Measurements from ENCODE around the gene ATP6V1C2.

ATP6V1C2 gene

DNA sequence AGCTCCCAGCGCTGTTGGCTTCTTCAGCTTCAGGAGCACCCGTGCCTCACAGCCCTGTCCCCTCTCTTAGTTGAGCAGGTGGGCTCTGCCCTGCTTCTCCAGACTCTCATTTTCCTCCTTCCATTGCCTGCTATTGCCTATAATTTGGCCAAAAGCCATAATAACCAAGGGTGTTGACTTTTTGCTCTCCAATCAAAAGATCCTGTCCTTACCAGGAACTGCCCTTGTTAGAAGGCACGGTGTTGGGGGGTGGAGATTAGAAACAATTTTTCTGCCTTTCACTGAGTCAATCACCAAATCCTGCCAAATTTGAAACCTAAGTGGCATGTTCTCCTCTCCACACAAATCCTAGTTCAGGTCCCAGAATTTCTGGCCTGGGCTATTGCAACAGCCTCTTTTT, 107.9 kb downstream of the ATP6V1C2 start:
- H3K27ac Mint-ChIP-seq = no peak overlapping the region

GRCh38 chr2:10830203-10830602, 108.8 kb downstream of the ATP6V1C2 start:
- H3K36me3 Mint-ChIP-seq = no peaks in the 10 kb centered on the region
- DNase-seq (no peak), ATAC-seq (replicated peaks) (no peak)
- no peak overlapping the region for H3K4me3 Mint-ChIP-seq
- no peak overlapping the region for H3K27ac Mint-ChIP-seq
- H3K27me3 Mint-ChIP-seq = peaks cover 56 to 58% of the 10 kb centered on the region in 2 donors
- H3K4me1 Mint-ChIP-seq = peaks cover 4 to 6% of the 10 kb centered on the region in 2 donors
- no peaks in the 10 kb centered on the region for H3K9me3 Mint-ChIP-seq

More for the DNA sequence above, 107.9 kb downstream of the ATP6V1C2 start:
- no peak overlapping the region for H3K4me3 Mint-ChIP-seq
- H3K36me3 Mint-ChIP-seq = no peaks in the 10 kb centered on the region
- ATAC-seq (replicated peaks) (no peak), DNase-seq (no peak)
- H3K4me1 Mint-ChIP-seq = peaks cover 4 to 6% of the 10 kb centered on the region in 2 donors
- H3K9me3 Mint-ChIP-seq = no peaks in the 10 kb centered on the region
- peaks cover 59 to 66% of the 10 kb centered on the region in 2 donors for H3K27me3 Mint-ChIP-seq

DNA sequence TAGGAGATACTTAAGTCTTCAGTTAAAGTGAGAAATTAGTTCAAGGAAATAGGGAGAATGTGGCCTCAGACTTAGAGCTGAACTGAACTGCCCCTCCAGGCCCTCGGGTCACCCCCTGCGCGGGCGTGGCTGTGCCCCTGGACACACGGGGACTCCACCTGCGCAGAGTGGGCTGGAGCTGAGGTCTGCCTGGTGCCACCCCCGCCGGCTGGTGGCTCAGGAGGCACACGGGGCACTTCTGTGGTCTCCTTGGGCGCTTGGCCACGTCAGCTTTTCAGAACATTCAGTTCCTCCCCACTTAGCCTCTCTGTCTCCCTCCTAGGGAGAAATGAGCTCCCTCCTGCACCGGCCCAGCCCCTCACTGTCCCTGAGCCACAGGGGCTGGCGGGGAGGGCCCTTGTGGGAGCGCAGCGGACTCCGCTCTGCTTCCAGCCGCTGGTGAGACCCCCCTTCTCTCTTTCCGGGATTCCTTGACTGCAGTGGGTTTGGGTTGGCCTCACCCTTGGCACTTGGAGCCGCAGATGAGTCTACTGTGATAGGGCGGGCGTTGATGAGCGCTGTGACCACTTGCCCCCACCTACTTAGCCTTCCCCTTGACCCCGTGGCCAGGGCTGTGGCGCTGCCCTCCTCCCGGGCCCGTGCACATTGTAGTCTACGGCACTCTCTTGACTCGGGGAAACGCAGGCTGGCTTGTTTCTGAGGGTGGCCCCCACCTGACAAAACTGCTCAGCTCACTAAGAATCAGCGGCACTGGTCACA, 109.4 kb downstream of the ATP6V1C2 start:
- no peak overlapping the region for H3K27ac Mint-ChIP-seq
- H3K27me3 Mint-ChIP-seq = peaks cover 51 to 52% of the 10 kb centered on the region in 2 donors
- no peak for DNase-seq
- H3K4me3 Mint-ChIP-seq = no peak overlapping the region
- H3K36me3 Mint-ChIP-seq = no peaks in the 10 kb centered on the region
- H3K9me3 Mint-ChIP-seq = no peaks in the 10 kb centered on the region
- no peak for ATAC-seq (replicated peaks)
- peaks cover 4 to 6% of the 10 kb centered on the region in 2 donors for H3K4me1 Mint-ChIP-seq

GRCh38 chr2:10831400-10831985, 110.1 kb downstream of the ATP6V1C2 start:
- Mint-ChIP-seq H3K36me3 (no peaks in the 10 kb centered on the region), H3K4me3 (no peak overlapping the region)
- no peak for ATAC-seq (replicated peaks)

DNA sequence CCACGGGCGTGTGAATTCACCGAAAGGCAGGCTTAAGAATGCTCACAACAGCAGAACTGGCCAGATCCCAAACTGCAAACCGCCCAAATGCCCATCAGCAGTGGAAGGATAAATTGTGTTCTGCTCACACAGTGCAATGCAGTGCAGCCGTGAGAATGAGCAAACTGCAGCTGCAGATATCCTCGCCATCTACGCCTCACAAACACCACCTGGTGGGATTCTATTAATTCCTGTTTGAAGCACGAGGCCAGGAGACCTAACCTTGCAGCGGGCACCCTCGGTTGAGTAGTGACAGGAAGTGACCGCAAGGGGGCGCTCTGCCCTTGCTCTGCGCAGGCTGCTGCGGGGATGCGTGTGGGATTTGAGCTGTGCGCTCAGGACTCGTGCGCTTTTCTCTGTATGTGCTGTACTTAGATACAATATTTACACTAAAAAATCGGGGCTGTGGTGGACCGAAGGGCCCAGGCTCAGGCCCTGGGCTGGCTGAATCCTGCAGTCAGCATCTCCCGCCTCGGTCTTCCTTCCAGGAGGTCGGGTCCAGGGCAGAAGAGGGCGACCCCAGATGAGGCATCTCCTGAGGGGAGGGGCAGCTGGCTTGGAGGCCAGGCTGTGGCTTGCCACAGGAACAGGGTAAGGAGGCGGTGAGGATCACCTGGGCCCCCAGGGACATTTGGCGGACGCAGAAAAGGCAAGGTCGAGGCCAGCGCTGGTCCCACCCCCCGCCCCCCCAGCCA, 110.9 kb downstream of the ATP6V1C2 start:
- no peaks in the 10 kb centered on the region for H3K9me3 Mint-ChIP-seq
- peaks cover 45 to 57% of the 10 kb centered on the region in 2 donors for H3K27me3 Mint-ChIP-seq
- DNase-seq (peak; percentile 73), ATAC-seq (replicated peaks) (peak; percentile 89 to 91)
- peak overlapping the region in 1 of 2 donors; percentile 25 for H3K4me3 Mint-ChIP-seq
- H3K27ac Mint-ChIP-seq = peak overlapping the region; percentile 42
- peaks cover 4 to 6% of the 10 kb centered on the region in 2 donors for H3K4me1 Mint-ChIP-seq
- no peaks in the 10 kb centered on the region for H3K36me3 Mint-ChIP-seq

More at GRCh38 chr2:10831400-10831985, 110.1 kb downstream of the ATP6V1C2 start:
- H3K9me3 Mint-ChIP-seq = no peaks in the 10 kb centered on the region
- DNase-seq = no peak
- peaks cover 48% of the 10 kb centered on the region in 2 donors for H3K27me3 Mint-ChIP-seq
- H3K27ac Mint-ChIP-seq = no peak overlapping the region
- H3K4me1 Mint-ChIP-seq = peaks cover 4 to 6% of the 10 kb centered on the region in 2 donors

- H3K36me3 Mint-ChIP-seq = no peaks in the 10 kb centered on the region
- peaks cover 4 to 6% of the 10 kb centered on the region in 2 donors for H3K4me1 Mint-ChIP-seq
- H3K9me3 Mint-ChIP-seq = no peaks in the 10 kb centered on the region
- ATAC-seq (replicated peaks) = no peak
- H3K27ac Mint-ChIP-seq = no peak overlapping the region
- DNase-seq = no peak
- H3K27me3 Mint-ChIP-seq = peaks cover 46 to 64% of the 10 kb centered on the region in 2 donors
- H3K4me3 Mint-ChIP-seq = no peak overlapping the region
These were observed 111.6 kb downstream of the ATP6V1C2 start for GRCh38 chr2:10833021-10833420.

DNA sequence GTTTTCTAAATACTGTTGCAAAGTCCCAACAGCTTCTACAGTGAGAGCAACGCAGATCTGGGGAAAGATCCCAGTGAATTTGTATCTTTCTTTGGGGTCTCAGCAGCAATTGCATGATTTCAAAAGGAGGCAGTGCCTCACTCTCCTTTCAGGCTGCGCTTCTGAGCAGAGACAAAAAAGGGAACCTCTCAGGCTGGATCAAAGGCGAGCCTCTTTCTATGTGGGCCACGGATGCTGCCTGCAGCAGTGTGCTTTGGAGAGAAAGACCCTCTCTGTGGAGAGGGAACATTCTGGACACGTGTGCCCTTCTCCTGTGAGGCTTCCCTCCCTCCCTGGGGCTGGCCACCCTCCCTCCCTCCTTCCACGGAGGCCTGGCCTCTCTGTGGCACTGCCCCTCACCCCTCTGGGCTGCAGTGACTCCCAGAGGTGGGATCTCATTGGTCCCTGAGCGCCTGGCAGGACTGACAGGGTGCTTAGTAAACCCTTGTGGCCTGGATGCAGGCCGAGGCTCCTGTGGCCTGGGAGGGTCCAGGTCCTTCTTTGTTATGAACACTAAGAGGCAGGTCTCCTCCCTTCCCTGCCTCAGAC, 112.7 kb downstream of the ATP6V1C2 start:
- H3K27ac Mint-ChIP-seq = no peak overlapping the region
- H3K9me3 Mint-ChIP-seq = no peaks in the 10 kb centered on the region
- peaks cover 4 to 6% of the 10 kb centered on the region in 2 donors for H3K4me1 Mint-ChIP-seq
- ATAC-seq (replicated peaks) (no peak), DNase-seq (no peak)
- H3K4me3 Mint-ChIP-seq = no peak overlapping the region
- peaks cover 47 to 67% of the 10 kb centered on the region in 2 donors for H3K27me3 Mint-ChIP-seq
- no peaks in the 10 kb centered on the region for H3K36me3 Mint-ChIP-seq

All from stimulated activated naive B cell treated with anti-CD40 and anti-IgM and Interleukin-4, amounts not matched to agents 10 μg/mL and 1 μg/mL and 100 μg/mL, for 72 hours (primary cell).